HG03066 (cell line): ENCODE results near the gene PNKD.
"Not testable (repeated sequence)": the region's sequence is repeated elsewhere in the genome, so short reads cannot be mapped to it uniquely, and the experiment has no call there.

ENCODE experiments used
- ATAC-seq: cut with Tn5 transposase; IDR thresholded peaks from one replicate; pipeline ENCODE4 v1.9.1; 2021; ENCODE audit warnings: low read depth; ENCODE audit not compliant: unreplicated experiment

Gene PNKD

DNA sequence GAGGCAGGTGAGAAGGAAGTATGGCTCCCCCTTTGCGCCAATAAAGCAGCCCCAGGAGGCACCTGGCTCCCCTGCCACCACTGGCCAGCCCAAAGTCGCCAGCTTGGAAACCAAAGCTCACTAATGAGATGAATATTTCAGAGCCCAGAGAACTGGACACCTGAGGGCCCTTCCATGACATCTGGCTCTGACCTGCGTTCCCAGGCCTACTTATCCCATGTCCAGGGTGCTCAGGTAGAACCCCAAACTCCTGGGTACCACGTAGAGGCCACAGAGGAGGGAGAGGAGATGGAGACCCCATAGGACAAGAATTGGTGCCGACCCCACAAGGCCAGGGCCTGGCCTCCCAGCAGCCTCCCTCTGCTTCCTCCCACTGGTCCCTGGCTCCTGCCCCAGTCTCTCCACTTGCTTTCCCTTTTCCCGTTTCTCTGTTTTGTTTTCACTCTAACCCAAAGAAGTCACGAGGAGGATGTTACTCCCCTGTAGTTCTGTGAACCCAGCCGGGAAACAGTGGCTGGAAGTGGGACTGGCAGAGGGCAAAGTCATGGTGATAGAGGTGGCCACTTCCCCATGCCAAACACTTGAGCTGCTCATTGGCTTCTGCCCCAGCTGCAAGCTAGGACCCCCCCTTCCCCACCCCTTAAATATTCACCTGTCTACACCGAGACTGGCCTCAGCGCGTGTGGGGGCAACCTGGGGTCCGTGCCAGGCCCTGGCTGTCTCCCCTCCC is 21.2 kb downstream of the PNKD start:
- no peak for ATAC-seq

- ATAC-seq, result peak; percentile 61
Measured at GRCh38 chr2:218292048-218293014, 22.0 kb downstream of the PNKD start, which contains the start of gene TMBIM1. Gene TMBIM1, minus strand, starts transcription at chr2:218292503. Its CDS starts 10,362 bp downstream, at chr2:218282141.

- no peak for ATAC-seq
Measured at GRCh38 chr2:218293715-218294429, 23.6 kb downstream of the PNKD start.

DNA sequence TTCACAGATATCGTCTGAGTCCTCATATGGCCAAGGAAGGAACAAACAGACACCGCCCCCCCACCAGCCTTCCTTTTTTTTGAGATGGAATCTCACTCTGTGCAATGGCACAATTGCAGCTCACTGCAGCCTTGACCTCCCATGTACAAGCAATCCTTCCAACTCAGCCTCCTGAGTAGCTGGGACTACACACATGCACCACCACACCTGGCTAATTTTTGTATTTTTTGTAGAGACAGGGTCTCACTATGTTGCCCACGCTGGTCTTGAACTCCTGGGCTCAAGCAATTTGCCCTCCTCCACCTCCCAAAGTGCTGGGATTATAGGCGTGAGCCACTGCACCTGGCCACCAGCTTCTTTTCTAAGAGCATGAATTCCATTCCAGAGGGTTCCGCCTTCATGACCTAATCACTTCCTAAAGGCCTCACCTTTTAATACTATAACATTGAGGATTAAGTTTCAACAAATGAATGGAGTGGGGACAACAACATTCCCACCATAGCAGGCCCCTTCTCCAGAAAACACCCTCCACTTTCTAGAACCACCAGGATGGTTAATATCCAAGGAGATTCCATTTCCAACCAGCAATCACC is 24.2 kb downstream of the PNKD start:
- no peak for ATAC-seq

- no peak for ATAC-seq
Measured at GRCh38 chr2:218295029-218295428, 24.7 kb downstream of the PNKD start.

DNA sequence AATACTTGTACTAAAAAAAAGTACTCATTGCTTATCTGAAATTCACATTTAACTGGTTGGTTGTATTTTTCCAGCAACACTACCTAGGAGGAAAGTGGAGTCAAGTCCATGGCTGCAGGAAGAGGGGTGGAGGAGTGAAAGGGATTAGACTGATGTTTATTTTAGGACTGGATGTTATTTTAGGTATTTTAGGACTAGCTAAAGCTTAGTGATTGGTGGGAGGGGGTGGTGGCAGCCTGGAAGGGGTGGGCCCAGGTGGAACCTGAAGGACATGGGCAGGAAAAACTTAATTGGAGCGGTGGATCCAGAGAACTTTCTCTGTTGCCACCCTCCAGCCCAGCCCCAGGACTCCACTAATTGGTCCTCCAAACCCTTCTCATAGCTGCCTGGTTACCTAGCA is 25.9 kb downstream of the PNKD start:
- ATAC-seq, result no peak

DNA sequence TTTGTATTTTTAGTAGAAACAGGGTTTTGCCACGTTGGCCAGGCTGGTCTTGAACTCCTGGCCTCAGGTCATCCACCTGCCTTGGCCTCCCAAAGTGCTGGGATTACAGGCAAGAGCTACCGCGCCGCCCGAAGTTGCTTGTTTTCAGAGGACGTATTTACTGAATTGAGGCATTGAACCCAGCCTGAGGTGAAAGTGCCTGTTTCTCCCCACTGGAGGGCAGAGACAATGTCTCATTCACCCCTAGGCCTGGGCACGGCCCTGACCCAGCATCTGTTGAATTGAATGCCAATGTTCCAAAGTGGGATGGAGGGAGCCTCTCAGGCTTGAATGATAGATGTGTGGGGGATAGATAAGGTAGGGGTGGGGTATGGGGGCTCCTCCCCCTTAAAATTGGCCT is 26.5 kb downstream of the PNKD start:
- ATAC-seq, result no peak

GRCh38 chr2:218298314-218298875 is 28.1 kb downstream of the PNKD start:
- ATAC-seq, result no peak

- no peak for ATAC-seq
Measured at GRCh38 chr2:218300141-218300540, 29.8 kb downstream of the PNKD start.

- ATAC-seq, result peak; percentile 60
Measured at GRCh38 chr2:218301176-218301819, 31.0 kb downstream of the PNKD start.

- ATAC-seq, result no peak
Measured at GRCh38 chr2:218305383-218305782, 35.1 kb downstream of the PNKD start.

DNA sequence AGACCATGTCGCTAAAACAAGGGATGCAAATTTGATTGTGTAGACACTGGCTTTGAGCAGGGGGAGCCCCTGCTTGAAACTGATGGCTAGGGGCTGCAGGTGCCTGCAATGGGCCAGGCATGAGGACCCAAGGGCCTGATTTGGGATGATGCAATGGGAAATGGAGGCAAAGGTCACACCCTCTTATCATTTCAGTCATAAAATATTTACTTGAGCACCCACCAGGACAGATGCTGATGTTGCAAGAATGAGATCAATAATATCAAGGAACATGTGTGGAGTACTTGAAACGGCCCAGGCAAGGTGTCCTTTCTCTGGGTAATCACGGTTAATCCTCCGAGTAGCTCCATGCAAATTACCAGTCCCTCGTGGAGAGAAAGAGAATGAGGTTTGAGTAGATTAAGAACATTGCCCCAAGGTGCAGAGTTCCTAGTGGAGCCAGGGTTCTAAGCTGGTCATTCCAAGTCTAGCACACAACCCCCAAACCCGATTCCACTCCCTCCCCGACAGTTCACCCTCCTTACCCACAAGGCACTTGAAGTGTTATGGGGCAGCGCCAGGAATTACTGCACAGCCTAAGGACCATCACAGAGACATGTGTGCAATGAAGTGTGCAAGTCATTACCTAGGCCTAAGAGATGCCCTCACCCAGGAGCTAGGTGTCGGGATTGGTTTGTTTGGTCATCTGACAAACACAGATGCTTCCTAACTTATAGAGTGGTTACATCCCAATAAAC is 36.0 kb downstream of the PNKD start:
- no peak for ATAC-seq

GRCh38 chr2:218307415-218308090 is 37.2 kb downstream of the PNKD start:
- no peak for ATAC-seq

- ATAC-seq, result no peak
Measured at GRCh38 chr2:218310853-218311540, 40.7 kb downstream of the PNKD start.

- ATAC-seq, result not testable (repeated sequence)
Measured at GRCh38 chr2:218311541-218312266, 41.4 kb downstream of the PNKD start.

GRCh38 chr2:218312267-218312756 is 42.0 kb downstream of the PNKD start:
- no peak for ATAC-seq

DNA sequence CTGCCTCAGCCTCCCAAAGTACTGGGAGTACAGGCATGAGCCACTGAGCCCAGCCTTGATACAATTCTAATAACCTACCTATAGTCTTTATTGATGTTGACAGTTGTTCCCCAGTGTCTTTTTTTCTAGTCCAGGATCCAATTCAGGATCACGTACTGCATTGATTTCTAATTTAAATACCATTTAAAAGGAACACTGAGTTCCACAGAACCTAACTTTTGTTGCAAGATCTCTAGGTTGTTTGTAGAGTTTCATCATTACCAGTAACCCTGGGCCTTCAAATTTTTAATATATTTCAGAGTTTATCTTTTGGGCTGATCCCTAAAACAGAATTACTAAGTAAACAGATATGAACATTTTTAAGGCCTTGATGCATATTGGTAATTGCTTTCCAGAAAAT is 43.0 kb downstream of the PNKD start:
- no peak for ATAC-seq
